Neural cell (in vitro differentiated cells): ENCODE results near the gene PCNX4. TPM values are rescaled to one million over a fixed set of nuclear protein-coding genes. Genes with fewer than 3 reads are reported as not detected.

Source experiments
- H2AFZ ChIP-seq: fragments of 200-600, 300-800 bp; sonication (generic), shearing (Covaris generic); 2 replicates; pipeline ENCODE4 v1.6.0; 2014; ENCODE audit warnings: low read depth, mild to moderate bottlenecking, antibody characterized with exemption, low read length, moderate library complexity
- H3F3A ChIP-seq: fragments of 200-600 bp; shearing (Covaris generic); 2 replicates; pipeline ENCODE4 v1.6.1; 2016; ENCODE audit warnings: mild to moderate bottlenecking, moderate library complexity, mixed read lengths, antibody characterized with exemption, low read length; ENCODE audit not compliant: insufficient read depth, poor library complexity, severe bottlenecking
- H3K27ac ChIP-seq: fragments of 200-600, 300-800 bp; sonication (generic), shearing (Covaris generic); 2 replicates; pipeline ENCODE4 v1.5.1; 2014; ENCODE audit warnings: mild to moderate bottlenecking, low read length, moderate library complexity
- H3K27me3 ChIP-seq: fragments of 300-800, 200-600 bp; sonication (generic), shearing (Covaris generic); 2 replicates; pipeline ENCODE4 v1.6.0; 2014; ENCODE audit warnings: mild to moderate bottlenecking, low read depth, low read length, moderate library complexity; ENCODE audit not compliant: insufficient read depth
- H3K36me3 ChIP-seq: fragments of 300-800, 200-600 bp; sonication (generic), shearing (Covaris generic); 2 replicates; pipeline ENCODE4 v1.5.1; 2014; ENCODE audit warnings: mild to moderate bottlenecking, antibody characterized with exemption, low read length, moderate library complexity; ENCODE audit not compliant: insufficient read depth
- H3K4me2 ChIP-seq: fragments of 300-800, 200-600 bp; sonication (generic), shearing (Covaris generic); 2 replicates; pipeline ENCODE4 v1.6.0; 2014; ENCODE audit warnings: mild to moderate bottlenecking, low read length
- H3K4me3 ChIP-seq: fragments of 300-800, 200-600 bp; sonication (generic), shearing (Covaris generic); 2 replicates; pipeline ENCODE4 v1.5.1; 2014; ENCODE audit warnings: mild to moderate bottlenecking, low read length, moderate library complexity
- H3K79me2 ChIP-seq: fragments of 200-600 bp; shearing (Covaris generic); replicated peaks from 2 replicates; pipeline ENCODE4 v1.6.0; 2014; ENCODE audit warnings: mild to moderate bottlenecking, low read length, moderate library complexity; ENCODE audit not compliant: insufficient read depth
- H3K9ac ChIP-seq: fragments of 300-800, 200-600 bp; sonication (generic), shearing (Covaris generic); 2 replicates; pipeline ENCODE4 v1.6.1; 2016; ENCODE audit warnings: mild to moderate bottlenecking, low read length, mixed read lengths
- H3K9me2 ChIP-seq: fragments of 200-600 bp; shearing (Covaris generic); 2 replicates; pipeline ENCODE4 v1.6.1; 2016; ENCODE audit warnings: mild to moderate bottlenecking, low read length, mixed read lengths; ENCODE audit not compliant: insufficient read depth
- H3K9me3 ChIP-seq: fragments of 200-600, 300-800 bp; sonication (generic), shearing (Covaris generic); 2 replicates; pipeline ENCODE4 v1.6.1; 2016; ENCODE audit warnings: mild to moderate bottlenecking, mixed run types, low read length, moderate library complexity, mixed read lengths
- H4K20me1 ChIP-seq: fragments of 200-600 bp; shearing (Covaris generic); 2 replicates; pipeline ENCODE4 v1.6.1; 2016; ENCODE audit warnings: mild to moderate bottlenecking, mixed run types; ENCODE audit not compliant: insufficient read depth
- CTCF ChIP-seq: fragments of 450-650 bp; IDR thresholded peaks from 2 replicates; pipeline ENCODE4 v1.5.1; 2014; ENCODE audit warnings: antibody characterized with exemption, mild to moderate bottlenecking, moderate library complexity; ENCODE audit not compliant: poor library complexity, severe bottlenecking
- EP300 ChIP-seq: fragments of 450-650 bp; conservative IDR thresholded peaks from 2 replicates; pipeline ENCODE4 v1.6.1; 2014; ENCODE audit warnings: antibody characterized with exemption, mild to moderate bottlenecking, moderate library complexity; ENCODE audit not compliant: poor library complexity, severe bottlenecking
- EZH2 ChIP-seq: fragments of 200-600, 300-800 bp; shearing (Covaris generic), sonication (generic); IDR thresholded peaks from 2 replicates; pipeline ENCODE4 v1.6.1; 2014; ENCODE audit warnings: antibody characterized with exemption, low read length, borderline replicate concordance, mild to moderate bottlenecking; ENCODE audit not compliant: insufficient read depth, poor library complexity, severe bottlenecking
- MXI1 ChIP-seq: fragments of 450-650 bp; conservative IDR thresholded peaks from 2 replicates; pipeline ENCODE4 v1.6.1; 2014; ENCODE audit warnings: antibody characterized with exemption, mild to moderate bottlenecking; ENCODE audit not compliant: poor library complexity, severe bottlenecking
- POLR2AphosphoS5 ChIP-seq: IDR thresholded peaks from 2 replicates; pipeline ENCODE4 v1.6.1; 2012
- RAD21 ChIP-seq: fragments of 450-650 bp; conservative IDR thresholded peaks from 2 replicates; pipeline ENCODE4 v1.6.1; 2014; ENCODE audit warnings: antibody characterized with exemption, mild to moderate bottlenecking, moderate library complexity
- SMC3 ChIP-seq: fragments of 450-650 bp; conservative IDR thresholded peaks from 2 replicates; pipeline ENCODE4 v1.6.1; 2014; ENCODE audit warnings: antibody characterized with exemption, mild to moderate bottlenecking, moderate library complexity; ENCODE audit not compliant: poor library complexity
- TAF1 ChIP-seq: IDR thresholded peaks from 2 replicates; pipeline ENCODE4 v1.6.1; 2012; ENCODE audit warnings: low read depth
- polyA plus RNA-seq: library from polyadenylated mRNA; depleted of rRNA; stranded (reverse); fragments of >200 nt; gene quantifications from 2 replicates; pipeline ENCODE4 v1.2.3, GENCODE V29; 2014
- TF ChIP-seq, protein P1 (sequence below): IDR thresholded peaks from 2 replicates; pipeline ENCODE4 v1.6.1; 2012; ENCODE audit warnings: borderline replicate concordance

The PCNX4 gene
- polyA plus RNA-seq, 1 donor from 2014 or later = 117 TPM

DNA sequence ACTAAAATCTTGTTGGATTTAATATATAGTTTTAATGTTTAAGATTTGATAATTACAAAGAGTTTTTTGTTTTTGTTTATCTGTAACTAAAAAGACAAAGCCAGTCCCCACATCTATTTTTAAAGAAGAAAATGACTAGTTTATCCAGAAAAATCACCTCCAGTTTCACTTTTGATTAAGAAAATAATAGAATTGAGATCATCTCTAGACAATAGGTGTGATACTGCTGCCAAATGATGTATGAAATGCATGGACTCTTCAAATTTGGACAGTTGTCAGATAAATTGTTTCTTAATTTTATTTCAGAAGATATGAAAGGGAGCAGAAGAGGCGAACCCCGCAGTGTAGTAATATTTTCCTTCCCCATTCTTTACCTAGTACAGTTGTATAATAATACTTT lies 20.0 kb downstream of the PCNX4 start:
- no peaks in the 10 kb centered on the region for H3K9me3 ChIP-seq
- no peak overlapping the region for H3K4me3 ChIP-seq
- no peak overlapping the region for H3K9ac ChIP-seq
- H4K20me1 ChIP-seq = no peaks in the 10 kb centered on the region
- H3K4me2 ChIP-seq = no peak overlapping the region
- H3F3A ChIP-seq = no peaks in the 10 kb centered on the region
- peaks cover 5% of the 10 kb centered on the region for H3K36me3 ChIP-seq
- TF ChIP-seq EZH2 = no peak
- TF ChIP-seq EP300 = no peak
- H3K9me2 ChIP-seq = no peaks in the 10 kb centered on the region
- peaks cover 31% of the 10 kb centered on the region for H3K79me2 ChIP-seq
- H2AFZ ChIP-seq = no peak overlapping the region
- H3K27ac ChIP-seq = no peak overlapping the region
- H3K27me3 ChIP-seq = no peaks in the 10 kb centered on the region

DNA sequence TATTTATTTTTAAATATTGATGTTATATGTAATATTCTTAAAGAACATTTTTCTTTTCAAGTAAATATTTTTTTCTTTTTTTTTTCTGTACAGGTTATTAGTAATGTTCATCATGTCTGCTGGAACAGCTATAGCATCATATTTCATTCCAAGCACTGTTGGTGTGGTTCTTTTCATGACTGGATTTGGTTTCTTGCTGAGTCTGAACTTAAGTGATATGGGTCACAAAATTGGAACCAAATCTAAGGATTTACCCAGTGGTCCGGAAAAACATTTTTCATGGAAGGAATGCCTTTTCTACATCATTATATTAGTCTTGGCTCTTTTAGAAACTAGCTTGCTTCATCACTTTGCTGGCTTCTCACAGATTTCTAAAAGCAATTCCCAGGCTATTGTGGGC lies 23.2 kb downstream of the PCNX4 start:
- Histone ChIP-seq H3K4me2 (no peak overlapping the region), H3K9me2 (no peaks in the 10 kb centered on the region), H3K27ac (no peak overlapping the region), H3K79me2 (peaks cover 18% of the 10 kb centered on the region), H3K36me3 (peaks cover 13% of the 10 kb centered on the region), H3K9ac (no peak overlapping the region), H2AFZ (no peak overlapping the region), H3K4me3 (no peak overlapping the region), H3K27me3 (no peaks in the 10 kb centered on the region), H3K9me3 (no peaks in the 10 kb centered on the region), H3F3A (no peaks in the 10 kb centered on the region), H4K20me1 (no peaks in the 10 kb centered on the region)
- TF ChIP-seq RAD21 (no peak), CTCF (no peak), SMC3 (no peak), MXI1 (no peak), EZH2 (no peak), EP300 (no peak), POLR2AphosphoS5 (no peak), TAF1 (no peak)
- TF ChIP-seq, protein P1, sequence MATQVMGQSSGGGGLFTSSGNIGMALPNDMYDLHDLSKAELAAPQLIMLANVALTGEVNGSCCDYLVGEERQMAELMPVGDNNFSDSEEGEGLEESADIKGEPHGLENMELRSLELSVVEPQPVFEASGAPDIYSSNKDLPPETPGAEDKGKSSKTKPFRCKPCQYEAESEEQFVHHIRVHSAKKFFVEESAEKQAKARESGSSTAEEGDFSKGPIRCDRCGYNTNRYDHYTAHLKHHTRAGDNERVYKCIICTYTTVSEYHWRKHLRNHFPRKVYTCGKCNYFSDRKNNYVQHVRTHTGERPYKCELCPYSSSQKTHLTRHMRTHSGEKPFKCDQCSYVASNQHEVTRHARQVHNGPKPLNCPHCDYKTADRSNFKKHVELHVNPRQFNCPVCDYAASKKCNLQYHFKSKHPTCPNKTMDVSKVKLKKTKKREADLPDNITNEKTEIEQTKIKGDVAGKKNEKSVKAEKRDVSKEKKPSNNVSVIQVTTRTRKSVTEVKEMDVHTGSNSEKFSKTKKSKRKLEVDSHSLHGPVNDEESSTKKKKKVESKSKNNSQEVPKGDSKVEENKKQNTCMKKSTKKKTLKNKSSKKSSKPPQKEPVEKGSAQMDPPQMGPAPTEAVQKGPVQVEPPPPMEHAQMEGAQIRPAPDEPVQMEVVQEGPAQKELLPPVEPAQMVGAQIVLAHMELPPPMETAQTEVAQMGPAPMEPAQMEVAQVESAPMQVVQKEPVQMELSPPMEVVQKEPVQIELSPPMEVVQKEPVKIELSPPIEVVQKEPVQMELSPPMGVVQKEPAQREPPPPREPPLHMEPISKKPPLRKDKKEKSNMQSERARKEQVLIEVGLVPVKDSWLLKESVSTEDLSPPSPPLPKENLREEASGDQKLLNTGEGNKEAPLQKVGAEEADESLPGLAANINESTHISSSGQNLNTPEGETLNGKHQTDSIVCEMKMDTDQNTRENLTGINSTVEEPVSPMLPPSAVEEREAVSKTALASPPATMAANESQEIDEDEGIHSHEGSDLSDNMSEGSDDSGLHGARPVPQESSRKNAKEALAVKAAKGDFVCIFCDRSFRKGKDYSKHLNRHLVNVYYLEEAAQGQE = no peak

GRCh38 chr14:60116181-60116580 lies 24.5 kb downstream of the PCNX4 start:
- Histone ChIP-seq H3F3A (no peaks in the 10 kb centered on the region), H3K4me2 (no peak overlapping the region), H3K36me3 (peaks cover 13% of the 10 kb centered on the region), H4K20me1 (no peaks in the 10 kb centered on the region), H3K9me3 (no peaks in the 10 kb centered on the region), H3K4me3 (no peak overlapping the region), H3K9me2 (no peaks in the 10 kb centered on the region), H3K9ac (no peak overlapping the region), H3K27me3 (no peaks in the 10 kb centered on the region), H2AFZ (no peak overlapping the region), H3K79me2 (peaks cover 7% of the 10 kb centered on the region), H3K27ac (no peak overlapping the region)
- TF ChIP-seq POLR2AphosphoS5 (no peak), CTCF (no peak), TAF1 (no peak), MXI1 (no peak)
- TF ChIP-seq, protein P1 = no peak
